AG09309 (cell line): ENCODE data around the gene JARID2.
A peak's percentile ranks its signal among the peaks of the same experiment; 100 is the strongest.

Experiments used
- DNase-seq: peaks from one replicate; pipeline ENCODE4 v3.0.0-alpha.2; 2010; ENCODE audit warnings: low read depth
- H3K4me3 ChIP-seq: 2 replicates; pipeline ENCODE4 v1.5.1; 2011; ENCODE audit warnings: mild to moderate bottlenecking, low read depth, low read length, moderate library complexity; ENCODE audit not compliant: control insufficient read depth
- TF ChIP-seq, protein P1 (sequence below): IDR thresholded peaks from 2 replicates; pipeline ENCODE4 v1.5.1; 2011; ENCODE audit warnings: mild to moderate bottlenecking, low read depth, low read length, inconsistent platforms; ENCODE audit not compliant: insufficient read depth, control insufficient read depth; ENCODE audit errors: missing control alignments

Gene JARID2

DNA sequence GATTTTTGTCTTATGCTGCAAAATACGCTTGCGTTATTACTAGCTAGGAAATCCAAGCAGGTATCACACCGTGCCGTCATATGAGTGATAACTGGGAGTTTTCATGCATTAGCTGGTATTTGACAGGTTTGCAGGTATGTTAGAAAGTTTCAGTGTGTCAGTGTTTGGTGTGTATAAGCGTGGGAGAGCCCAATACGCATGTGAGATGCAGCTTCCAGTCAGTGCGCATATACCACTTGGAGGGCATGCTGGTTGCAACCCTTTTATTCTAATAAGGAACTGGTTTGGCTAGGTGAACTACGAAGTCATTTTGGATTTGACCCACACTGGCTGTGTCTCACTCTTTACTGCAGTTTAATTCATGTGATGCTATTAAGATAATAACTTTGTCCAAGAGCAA, 35.1 kb downstream of the JARID2 start:
- TF ChIP-seq, protein P1, sequence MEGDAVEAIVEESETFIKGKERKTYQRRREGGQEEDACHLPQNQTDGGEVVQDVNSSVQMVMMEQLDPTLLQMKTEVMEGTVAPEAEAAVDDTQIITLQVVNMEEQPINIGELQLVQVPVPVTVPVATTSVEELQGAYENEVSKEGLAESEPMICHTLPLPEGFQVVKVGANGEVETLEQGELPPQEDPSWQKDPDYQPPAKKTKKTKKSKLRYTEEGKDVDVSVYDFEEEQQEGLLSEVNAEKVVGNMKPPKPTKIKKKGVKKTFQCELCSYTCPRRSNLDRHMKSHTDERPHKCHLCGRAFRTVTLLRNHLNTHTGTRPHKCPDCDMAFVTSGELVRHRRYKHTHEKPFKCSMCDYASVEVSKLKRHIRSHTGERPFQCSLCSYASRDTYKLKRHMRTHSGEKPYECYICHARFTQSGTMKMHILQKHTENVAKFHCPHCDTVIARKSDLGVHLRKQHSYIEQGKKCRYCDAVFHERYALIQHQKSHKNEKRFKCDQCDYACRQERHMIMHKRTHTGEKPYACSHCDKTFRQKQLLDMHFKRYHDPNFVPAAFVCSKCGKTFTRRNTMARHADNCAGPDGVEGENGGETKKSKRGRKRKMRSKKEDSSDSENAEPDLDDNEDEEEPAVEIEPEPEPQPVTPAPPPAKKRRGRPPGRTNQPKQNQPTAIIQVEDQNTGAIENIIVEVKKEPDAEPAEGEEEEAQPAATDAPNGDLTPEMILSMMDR, result no peak
- DNase-seq, result no peak

DNA sequence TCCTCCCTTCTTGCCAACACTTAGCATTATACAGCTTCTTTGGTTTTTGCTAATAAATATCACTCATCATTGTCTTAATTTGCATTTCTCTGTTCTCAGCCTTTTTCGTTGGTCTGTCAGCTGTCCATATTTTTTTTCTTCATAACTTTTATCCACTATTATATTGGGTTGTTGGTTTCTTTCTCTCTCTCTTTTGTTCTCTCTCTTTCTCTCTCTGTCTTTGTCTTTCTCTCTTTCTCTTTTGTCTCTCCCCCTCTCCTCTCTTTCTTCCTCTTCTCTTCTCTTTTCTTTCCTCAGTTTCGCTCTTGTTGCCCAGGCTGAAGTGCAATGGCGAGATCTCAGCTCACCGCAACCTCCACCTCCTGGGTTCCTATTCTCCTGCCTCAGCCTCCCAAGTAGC, 36.5 kb downstream of the JARID2 start:
- DNase-seq, result no peak
- TF ChIP-seq, protein P1, result no peak
- no peak overlapping the region for H3K4me3 ChIP-seq

More for the DNA sequence above, 35.1 kb downstream of the JARID2 start:
- no peak overlapping the region for H3K4me3 ChIP-seq

DNA sequence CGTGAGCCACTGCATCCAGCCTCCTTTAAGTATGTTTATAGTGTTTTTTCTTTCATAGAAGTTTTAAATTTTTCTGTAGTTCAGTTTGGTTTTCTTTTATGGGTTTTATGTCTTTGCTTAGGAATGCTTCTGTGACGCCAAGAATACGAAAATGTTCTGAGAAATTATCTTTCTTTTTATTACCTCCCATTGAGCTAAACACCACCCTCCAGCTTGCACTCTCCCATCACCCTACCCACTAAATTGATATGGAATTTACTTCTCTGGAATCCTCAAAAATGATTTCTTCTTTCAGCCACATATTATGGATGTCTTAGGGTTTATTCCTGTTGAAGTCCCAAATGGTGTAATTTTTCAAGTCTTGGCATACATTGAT, 38.1 kb downstream of the JARID2 start:
- TF ChIP-seq, protein P1, result no peak
- no peak overlapping the region for H3K4me3 ChIP-seq
- peak; percentile 41 for DNase-seq

DNA sequence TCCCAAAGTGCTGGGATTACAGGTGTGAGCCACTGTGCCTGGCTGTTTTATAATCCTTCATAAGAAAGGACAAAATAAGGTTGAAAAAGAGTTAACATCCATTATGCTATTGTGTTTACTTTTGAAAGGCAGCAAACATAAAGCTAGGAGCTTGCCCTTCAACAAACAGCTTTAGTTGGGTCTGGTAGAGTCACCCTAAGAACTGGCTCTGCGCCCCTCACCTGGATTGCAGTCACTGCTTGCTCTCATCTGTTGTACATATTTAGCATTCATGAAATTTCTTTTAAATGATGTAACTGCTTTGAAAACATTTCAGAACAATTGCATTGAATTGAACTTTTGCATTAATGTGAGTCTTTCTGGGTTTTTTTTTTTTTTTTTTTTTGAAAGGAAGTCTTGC, 38.9 kb downstream of the JARID2 start:
- H3K4me3 ChIP-seq, result no peak overlapping the region
- TF ChIP-seq, protein P1, result no peak
- DNase-seq, result no peak

DNA sequence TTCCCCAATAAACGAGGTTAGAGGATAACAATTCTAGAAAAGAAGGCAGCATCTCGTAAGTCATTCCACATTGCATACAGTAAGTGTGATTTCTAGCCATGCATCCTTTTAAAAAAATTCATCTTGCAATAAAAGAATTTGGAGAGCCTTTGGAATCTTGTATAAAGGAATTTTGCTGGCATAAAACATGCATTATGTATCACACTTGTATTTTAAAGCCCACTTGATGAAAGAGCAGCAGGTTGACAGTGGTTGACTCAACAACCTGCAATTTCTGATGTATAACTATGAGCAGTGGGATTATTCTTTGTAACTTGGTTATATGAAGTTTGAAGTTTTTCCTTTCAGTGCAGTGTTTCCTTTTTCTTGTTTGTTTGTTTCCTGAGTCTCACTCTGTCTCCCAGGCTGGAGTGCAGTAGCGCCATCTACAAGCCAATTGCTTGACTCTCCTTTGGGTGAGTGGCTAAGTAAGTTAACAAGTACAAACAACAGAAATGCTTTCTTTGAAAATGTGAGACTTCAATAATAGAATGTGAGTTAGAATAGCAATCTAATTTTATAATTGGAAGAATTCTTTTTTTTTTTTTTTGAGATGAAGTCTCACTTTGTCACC, 39.9 kb downstream of the JARID2 start:
- no peak for DNase-seq

DNA sequence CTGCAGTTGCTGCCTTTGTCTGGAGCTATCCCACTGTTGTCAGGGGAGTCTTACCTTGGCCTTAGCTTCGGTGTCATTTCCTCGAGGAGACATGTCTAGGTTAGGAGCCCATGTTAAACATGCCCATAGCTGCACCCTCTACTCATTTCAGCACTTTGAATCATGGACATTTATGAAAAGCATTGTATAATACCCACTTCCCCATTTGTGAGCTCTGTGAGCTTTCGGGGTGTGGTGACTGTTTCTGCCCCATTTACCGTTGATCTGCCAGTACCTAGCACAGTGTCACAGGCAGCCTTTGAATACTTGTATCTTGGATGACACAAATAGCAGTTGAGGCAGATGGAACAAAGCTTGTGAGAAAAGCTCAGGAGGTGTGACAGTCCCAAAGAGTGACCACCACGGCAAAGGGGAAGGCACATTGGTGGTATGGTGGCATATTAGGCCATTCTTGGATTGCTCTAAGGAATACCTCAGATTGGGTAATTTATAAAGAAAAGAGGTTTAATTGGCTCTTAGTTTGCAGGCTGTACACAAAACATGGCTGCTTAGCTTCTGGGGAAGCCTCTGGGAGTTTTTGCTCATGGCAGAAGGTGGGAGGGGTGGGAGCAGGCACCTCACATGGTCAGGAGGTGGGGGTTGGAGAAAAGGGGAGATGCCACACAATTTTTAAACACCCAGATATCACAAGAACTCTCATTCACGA, 42.0 kb downstream of the JARID2 start:
- H3K4me3 ChIP-seq, result no peak overlapping the region
- no peak for DNase-seq
- TF ChIP-seq, protein P1, result no peak

More for the DNA sequence above, 39.9 kb downstream of the JARID2 start:
- H3K4me3 ChIP-seq, result no peak overlapping the region
- TF ChIP-seq, protein P1, result no peak
